ENCODE measurements around the gene SNRPE. TPM values are rescaled to one million over a fixed set of nuclear protein-coding genes. Genes with fewer than 3 reads are reported as not detected.
A peak's percentile ranks its signal among the peaks of the same experiment; 100 is the strongest.

The SNRPE gene
- total and polyA plus RNA-seq, 2 of the 13 experiments (the other 11 are each of a cell fraction or from before 2014, with no cell fraction given) = 146 to 281 TPM

- no peak for TF ChIP-seq ONECUT2 (CRISPR knock-in tag; IDR thresholded peaks at IDR 0.05)
- TF ChIP-seq REL (CRISPR knock-in tag; conservative IDR thresholded peaks at IDR 0.05) = no peak
- TF ChIP-seq ELF4 (CRISPR knock-in tag; IDR thresholded peaks at IDR 0.05; ENCODE audit: borderline replicate concordance) = peak; percentile 96
- no peak for TF ChIP-seq RBM22 (optimal IDR thresholded peaks at IDR 0.05; ENCODE audit: low read length)
- peak; percentile 71 to 92 for TF ChIP-seq POLR2A (IDR thresholded peaks at IDR 0.05; ENCODE audit: insufficient read depth in 1 of 2, low read depth in 2 of 2, low read length in 2 of 2)
- no peak for TF ChIP-seq ZNF790 (CRISPR knock-in tag; IDR thresholded peaks at IDR 0.05; ENCODE audit: borderline replicate concordance)
- peak; percentile 75; the same call in 1 of the 2 replicates for TF ChIP-seq POLR2AphosphoS2 (IDR thresholded peaks at IDR 0.05; ENCODE audit: low read depth, low read length)
- TF ChIP-seq PHB2 (IDR thresholded peaks at IDR 0.05; ENCODE audit: partially characterized antibody) = no peak
- peak; percentile 99 for TF ChIP-seq ARNTL (CRISPR knock-in tag; IDR thresholded peaks at IDR 0.05)
- no peak for TF ChIP-seq ZBTB49 (CRISPR knock-in tag; IDR thresholded peaks at IDR 0.05; ENCODE audit: borderline replicate concordance)
- 0 out of 2 replicates have a peak, but pooled peaks have one; percentile 23 for TF ChIP-seq SATB2 (CRISPR knock-in tag; IDR thresholded peaks at IDR 0.05)
- TF ChIP-seq SIN3B (IDR thresholded peaks at IDR 0.05; ENCODE audit: low read length) = 0 out of 2 replicates have a peak, but pooled peaks have one; percentile 17
- TF ChIP-seq CCDC6 (CRISPR knock-in tag; IDR thresholded peaks at IDR 0.05) = peak; percentile 89; the same call in 1 of the 2 replicates
- TF ChIP-seq PHF5A (CRISPR knock-in tag; IDR thresholded peaks at IDR 0.05; ENCODE audit: low read depth, unreplicated experiment) = peak; percentile 64
- no peak for TF ChIP-seq ZBTB39 (CRISPR knock-in tag; IDR thresholded peaks at IDR 0.05)
- peak; percentile 77 for TF ChIP-seq BRD4 (CRISPR knock-in tag; IDR thresholded peaks at IDR 0.05)
- TF ChIP-seq MTA1 (CRISPR knock-in tag; IDR thresholded peaks at IDR 0.05; ENCODE audit: borderline replicate concordance) = peak; percentile 69; the same call in 1 of the 2 replicates
- peak; percentile 66; the same call in 1 of the 2 replicates for TF ChIP-seq NFAT5 (CRISPR knock-in tag; IDR thresholded peaks at IDR 0.05)
- peak; percentile 93 for TF ChIP-seq IRF2 (CRISPR knock-in tag; IDR thresholded peaks at IDR 0.05)
Observed at GRCh38 chr1:203861379-203862184, at the start of gene SNRPE (continued).

Data from HepG2 (cell line).